ENCODE measurements around the gene ADGRG3. TPM values are rescaled to one million over a fixed set of nuclear protein-coding genes. Genes with fewer than 3 reads are reported as not detected.

The ADGRG3 gene
- total RNA-seq, 1 donor from 2014 or later: not detected

DNA sequence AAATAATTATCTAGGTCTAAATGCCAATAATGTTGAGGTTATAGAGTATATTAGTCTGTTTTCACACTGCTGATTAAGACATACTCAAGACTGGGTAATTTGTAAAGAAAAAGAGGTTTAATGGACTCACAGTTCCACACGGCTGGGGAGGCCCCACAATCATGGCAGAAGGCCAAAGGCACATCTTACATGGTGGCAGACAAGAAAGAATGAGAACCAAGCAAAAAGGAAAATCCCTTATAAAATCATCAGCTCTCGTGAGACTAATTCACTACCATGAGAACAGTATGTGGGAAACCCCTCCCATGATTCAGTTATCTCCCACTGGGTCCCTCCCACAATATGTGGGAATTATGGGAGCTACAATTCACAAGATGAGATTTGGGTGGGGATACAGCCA is 64.6 kb downstream of the ADGRG3 start:
- no peak overlapping the region for H3K4me3 ChIP-seq
- H3K79me2 ChIP-seq (ENCODE audit: low read depth): peaks cover 6% of the 10 kb centered on the region
- H3K4me2 ChIP-seq: no peak overlapping the region
- H2AFZ ChIP-seq (replicated peaks): no peak overlapping the region
- peaks cover 8% of the 10 kb centered on the region for H3F3A ChIP-seq (ENCODE audit: low read depth)
- peaks cover 5% of the 10 kb centered on the region for H3K4me1 ChIP-seq
- H3K36me3 ChIP-seq: no peaks in the 10 kb centered on the region
- H3K27ac ChIP-seq: no peak overlapping the region
- no peak overlapping the region for H3K27ac Mint-ChIP-seq
- H3K9me3 Mint-ChIP-seq: no peaks in the 10 kb centered on the region
- TF ChIP-seq EZH2 (IDR thresholded peaks at IDR 0.05): no peak
- TF ChIP-seq, protein P1, sequence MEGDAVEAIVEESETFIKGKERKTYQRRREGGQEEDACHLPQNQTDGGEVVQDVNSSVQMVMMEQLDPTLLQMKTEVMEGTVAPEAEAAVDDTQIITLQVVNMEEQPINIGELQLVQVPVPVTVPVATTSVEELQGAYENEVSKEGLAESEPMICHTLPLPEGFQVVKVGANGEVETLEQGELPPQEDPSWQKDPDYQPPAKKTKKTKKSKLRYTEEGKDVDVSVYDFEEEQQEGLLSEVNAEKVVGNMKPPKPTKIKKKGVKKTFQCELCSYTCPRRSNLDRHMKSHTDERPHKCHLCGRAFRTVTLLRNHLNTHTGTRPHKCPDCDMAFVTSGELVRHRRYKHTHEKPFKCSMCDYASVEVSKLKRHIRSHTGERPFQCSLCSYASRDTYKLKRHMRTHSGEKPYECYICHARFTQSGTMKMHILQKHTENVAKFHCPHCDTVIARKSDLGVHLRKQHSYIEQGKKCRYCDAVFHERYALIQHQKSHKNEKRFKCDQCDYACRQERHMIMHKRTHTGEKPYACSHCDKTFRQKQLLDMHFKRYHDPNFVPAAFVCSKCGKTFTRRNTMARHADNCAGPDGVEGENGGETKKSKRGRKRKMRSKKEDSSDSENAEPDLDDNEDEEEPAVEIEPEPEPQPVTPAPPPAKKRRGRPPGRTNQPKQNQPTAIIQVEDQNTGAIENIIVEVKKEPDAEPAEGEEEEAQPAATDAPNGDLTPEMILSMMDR (IDR thresholded peaks at IDR 0.05): no peak
- no peak for TF ChIP-seq EZH2phosphoT487 (IDR thresholded peaks at IDR 0.05)
- no peaks in the 10 kb centered on the region for H4K20me1 ChIP-seq (ENCODE audit: low read depth)
- no peak for DNase-seq (ENCODE audit: low spot score)
- H3K36me3 Mint-ChIP-seq: no peaks in the 10 kb centered on the region
- H3K4me3 Mint-ChIP-seq: no peak overlapping the region
- peaks cover 2% of the 10 kb centered on the region for H3K27me3 Mint-ChIP-seq (ENCODE audit: insufficient read depth, low read depth)
- H3K27me3 ChIP-seq: no peaks in the 10 kb centered on the region
- no peak overlapping the region for H3K9ac ChIP-seq
- peaks cover 21% of the 10 kb centered on the region for H3K4me1 Mint-ChIP-seq
- no peaks in the 10 kb centered on the region for H3K9me3 ChIP-seq (ENCODE audit: low read depth)

DNA sequence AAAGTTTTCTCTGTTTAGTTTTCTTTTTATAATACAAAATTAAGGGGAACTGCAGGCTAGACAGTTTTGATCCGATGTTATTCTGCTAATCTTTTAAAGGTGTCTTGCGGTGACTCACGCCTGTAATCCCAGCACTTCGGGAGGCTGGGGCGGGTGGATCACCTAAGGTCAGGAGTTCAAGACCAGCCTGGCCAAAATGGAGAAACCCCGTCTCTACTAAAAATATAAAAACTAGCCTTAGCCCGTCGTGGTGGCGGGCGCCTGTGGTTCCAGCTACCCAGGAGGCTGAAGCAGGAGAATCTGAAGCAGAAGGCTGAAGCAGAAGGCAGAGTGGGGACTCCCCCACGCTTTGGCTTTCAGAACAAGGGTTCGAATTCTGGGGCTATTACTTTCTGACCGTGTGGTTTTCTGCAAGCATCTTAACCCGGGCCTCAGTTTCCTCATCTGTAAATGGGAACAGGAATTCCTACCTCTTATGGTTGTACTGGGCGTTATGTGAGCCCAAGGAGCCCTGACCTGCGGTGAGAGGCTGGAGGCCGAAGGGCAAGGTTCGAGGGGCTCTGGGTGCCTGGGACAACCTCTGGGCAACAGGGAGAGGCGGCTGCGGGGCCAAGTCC is 66.3 kb downstream of the ADGRG3 start:
- no peaks in the 10 kb centered on the region for H3K9me3 ChIP-seq (ENCODE audit: low read depth)
- H3K4me3 Mint-ChIP-seq: peak overlapping the region; percentile 98
- H3K4me3 ChIP-seq: peak overlapping the region; percentile 72
- peaks cover 5% of the 10 kb centered on the region for H3K4me1 ChIP-seq
- peaks cover 6% of the 10 kb centered on the region for H3K79me2 ChIP-seq (ENCODE audit: low read depth)
- no peak for DNase-seq (ENCODE audit: low spot score)
- peak overlapping the region; percentile 83 for H3K9ac ChIP-seq
- peaks cover 8% of the 10 kb centered on the region for H3F3A ChIP-seq (ENCODE audit: low read depth)
- no peaks in the 10 kb centered on the region for H3K9me3 Mint-ChIP-seq
- peak overlapping the region; percentile 86 for H3K4me2 ChIP-seq
- peak overlapping the region; percentile 32 for H3K27ac ChIP-seq
- H3K27ac Mint-ChIP-seq: peak overlapping the region; percentile 72
- peak overlapping the region; percentile 78 for H2AFZ ChIP-seq (replicated peaks)
- no peaks in the 10 kb centered on the region for H4K20me1 ChIP-seq (ENCODE audit: low read depth)
- peaks cover 2% of the 10 kb centered on the region for H3K27me3 Mint-ChIP-seq (ENCODE audit: insufficient read depth, low read depth)
- no peaks in the 10 kb centered on the region for H3K36me3 ChIP-seq
- H3K27me3 ChIP-seq: no peaks in the 10 kb centered on the region
- H3K36me3 Mint-ChIP-seq: no peaks in the 10 kb centered on the region
- peaks cover 22% of the 10 kb centered on the region for H3K4me1 Mint-ChIP-seq
- TF ChIP-seq, protein P1 (IDR thresholded peaks at IDR 0.05): no peak
- TF ChIP-seq EZH2 (IDR thresholded peaks at IDR 0.05) (no peak), EZH2phosphoT487 (IDR thresholded peaks at IDR 0.05) (no peak)

DNA sequence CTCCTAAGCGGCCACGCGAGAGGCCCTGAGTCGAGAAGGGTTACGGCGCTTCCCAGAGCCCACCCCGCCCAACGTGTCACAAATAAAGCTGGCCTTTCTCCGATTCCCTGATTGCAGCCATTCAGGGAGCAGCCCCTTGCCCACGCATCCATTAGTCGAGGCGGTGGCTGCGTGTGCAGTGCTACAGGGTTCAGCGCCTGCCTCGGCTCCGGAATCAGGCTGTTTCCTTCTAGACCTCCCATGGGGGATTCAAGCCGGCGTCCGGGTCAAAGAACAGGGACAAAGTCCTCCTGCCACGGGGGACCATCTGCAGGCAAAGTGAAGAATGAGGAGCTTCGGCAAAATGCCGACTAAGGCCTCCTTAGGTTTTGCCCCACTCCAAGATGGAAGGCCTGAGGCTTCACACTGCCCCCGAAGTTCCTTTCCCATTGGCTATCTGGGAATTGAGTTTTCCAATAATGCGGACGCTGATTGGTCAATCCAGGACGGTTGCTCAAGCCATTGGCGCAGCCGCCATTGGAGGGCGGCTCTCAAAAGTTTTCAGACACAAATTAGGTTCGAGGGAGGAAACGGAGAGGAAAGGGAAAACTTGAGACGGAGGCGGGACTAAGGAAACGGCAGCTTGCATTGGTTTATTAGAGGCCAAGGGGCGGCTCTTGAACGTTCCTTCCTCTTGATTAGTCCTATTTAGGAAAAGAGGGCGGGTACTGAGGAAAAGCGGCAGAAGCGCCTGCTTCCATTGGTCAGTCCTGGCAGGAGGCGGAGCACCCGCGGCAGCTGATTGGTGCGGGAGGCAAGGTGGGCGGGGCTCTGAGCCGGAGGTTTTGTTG is 67.0 kb downstream of the ADGRG3 start:
- H3K79me2 ChIP-seq (ENCODE audit: low read depth): peaks cover 6% of the 10 kb centered on the region

More for the DNA sequence above, 67.0 kb downstream of the ADGRG3 start:
- H3K27ac ChIP-seq: peak overlapping the region; percentile 32
- peak overlapping the region; percentile 93 for H3K27ac Mint-ChIP-seq
- peaks cover 22% of the 10 kb centered on the region for H3K4me1 Mint-ChIP-seq
- peak overlapping the region; percentile 86 for H3K4me2 ChIP-seq
- H3K27me3 ChIP-seq: no peaks in the 10 kb centered on the region
- H3K9ac ChIP-seq: peak overlapping the region; percentile 83
- peak overlapping the region; percentile 72 for H3K4me3 ChIP-seq
- peak overlapping the region; percentile 98 for H3K4me3 Mint-ChIP-seq
- peak overlapping the region; percentile 78 for H2AFZ ChIP-seq (replicated peaks)
- no peaks in the 10 kb centered on the region for H4K20me1 ChIP-seq (ENCODE audit: low read depth)
- H3K36me3 Mint-ChIP-seq: no peaks in the 10 kb centered on the region
- H3F3A ChIP-seq (ENCODE audit: low read depth): peaks cover 8% of the 10 kb centered on the region
- H3K36me3 ChIP-seq: no peaks in the 10 kb centered on the region
- no peaks in the 10 kb centered on the region for H3K9me3 Mint-ChIP-seq
- peaks cover 5% of the 10 kb centered on the region for H3K4me1 ChIP-seq
- peaks cover 2% of the 10 kb centered on the region for H3K27me3 Mint-ChIP-seq (ENCODE audit: insufficient read depth, low read depth)
- peak; percentile 100 for DNase-seq (ENCODE audit: low spot score)
- no peaks in the 10 kb centered on the region for H3K9me3 ChIP-seq (ENCODE audit: low read depth)
- TF ChIP-seq EZH2phosphoT487 (IDR thresholded peaks at IDR 0.05): no peak
- TF ChIP-seq, protein P1 (IDR thresholded peaks at IDR 0.05): no peak
